ENCODE results near the gene TPSAB1. TPM values are rescaled to one million over a fixed set of nuclear protein-coding genes. Genes with fewer than 3 reads are reported as not detected.

TPSAB1 gene
- total RNA-seq, 1 experiment from 2014 or later = not detected

DNA sequence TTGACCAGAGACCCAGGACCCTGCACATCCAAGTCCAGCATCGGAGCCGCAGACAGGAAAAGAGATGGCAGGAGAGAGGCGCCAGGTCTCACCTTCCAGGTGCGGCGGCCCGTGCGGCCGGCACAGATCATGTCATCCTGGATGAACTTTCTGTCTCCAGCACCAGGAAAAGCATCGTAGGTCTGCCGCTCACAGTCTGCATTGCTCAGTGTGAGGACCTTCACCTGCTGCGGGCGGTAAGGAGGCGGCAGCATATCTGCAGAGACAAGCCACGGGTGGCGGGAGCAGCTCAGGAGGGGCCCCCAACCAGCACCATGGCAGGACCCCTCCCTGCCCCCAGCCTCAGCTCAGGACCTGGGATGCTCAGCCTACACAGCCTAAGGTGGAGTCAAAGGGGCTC, 33.3 kb downstream of the TPSAB1 start:
- CTCF ChIA-PET = no interaction called here
- no TSS peak for BruUV-seq (replicated peaks)

DNA sequence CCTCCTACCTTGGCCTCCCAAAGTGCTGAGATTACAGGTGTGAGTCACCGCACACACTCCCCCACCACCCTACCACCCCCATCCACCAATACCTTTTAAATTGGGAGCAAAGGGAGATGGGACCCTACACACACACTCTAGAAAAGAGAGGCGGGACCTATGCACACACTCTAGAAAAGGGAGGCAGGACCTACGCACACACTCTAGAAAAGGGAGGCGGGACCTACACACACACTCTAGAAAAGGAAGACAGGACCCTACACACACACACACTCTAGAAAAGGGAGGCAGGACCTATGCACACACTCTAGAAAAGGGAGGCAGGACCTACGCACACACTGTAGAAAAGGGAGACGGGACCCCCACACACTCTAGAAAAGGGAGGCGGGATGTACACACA, 34.3 kb downstream of the TPSAB1 start:
- no peaks in the 10 kb centered on the region for H3K36me3 ChIP-seq (ENCODE audit: control insufficient read depth, insufficient read depth, low read length)
- H3K27ac ChIP-seq (ENCODE audit: low read length) = no peak overlapping the region
- no peak overlapping the region for H3K4me3 ChIP-seq (ENCODE audit: low read depth in 2 of 2, low read length in 2 of 2)
- DNase-seq (ENCODE audit: low read depth, low spot score) (no peak), ATAC-seq (no peak)
- ChIA-PET POLR2A (no interaction called here), CTCF (no interaction called here)
- in situ Hi-C loops (cut with HindIII; ENCODE audit: low pct_unique_long_range_greater_than_20kb, low sequenced_read_pairs) (no loop called here), intact Hi-C loops (cut with micrococcal nuclease; ENCODE audit: unreplicated experiment) (no loop called here)
- BruUV-seq (replicated peaks) = no TSS peak
- H3K9me3 ChIP-seq (ENCODE audit: control insufficient read depth, insufficient read depth, low read depth, low read length) = no peaks in the 10 kb centered on the region
- TF ChIP-seq POLR2AphosphoS5 (IDR thresholded peaks at IDR 0.05; ENCODE audit: low read depth, low read length) (no peak), SIN3A (IDR thresholded peaks at IDR 0.05; ENCODE audit: borderline replicate concordance, insufficient read depth, low read depth, low read length) (no peak), TCF7L2 (IDR thresholded peaks at IDR 0.05; ENCODE audit: low read depth, low read length) (no peak)
- TF ChIP-seq, protein P1, sequence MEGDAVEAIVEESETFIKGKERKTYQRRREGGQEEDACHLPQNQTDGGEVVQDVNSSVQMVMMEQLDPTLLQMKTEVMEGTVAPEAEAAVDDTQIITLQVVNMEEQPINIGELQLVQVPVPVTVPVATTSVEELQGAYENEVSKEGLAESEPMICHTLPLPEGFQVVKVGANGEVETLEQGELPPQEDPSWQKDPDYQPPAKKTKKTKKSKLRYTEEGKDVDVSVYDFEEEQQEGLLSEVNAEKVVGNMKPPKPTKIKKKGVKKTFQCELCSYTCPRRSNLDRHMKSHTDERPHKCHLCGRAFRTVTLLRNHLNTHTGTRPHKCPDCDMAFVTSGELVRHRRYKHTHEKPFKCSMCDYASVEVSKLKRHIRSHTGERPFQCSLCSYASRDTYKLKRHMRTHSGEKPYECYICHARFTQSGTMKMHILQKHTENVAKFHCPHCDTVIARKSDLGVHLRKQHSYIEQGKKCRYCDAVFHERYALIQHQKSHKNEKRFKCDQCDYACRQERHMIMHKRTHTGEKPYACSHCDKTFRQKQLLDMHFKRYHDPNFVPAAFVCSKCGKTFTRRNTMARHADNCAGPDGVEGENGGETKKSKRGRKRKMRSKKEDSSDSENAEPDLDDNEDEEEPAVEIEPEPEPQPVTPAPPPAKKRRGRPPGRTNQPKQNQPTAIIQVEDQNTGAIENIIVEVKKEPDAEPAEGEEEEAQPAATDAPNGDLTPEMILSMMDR (IDR thresholded peaks at IDR 0.05) = no peak
- TF ChIP-seq, protein P2, sequence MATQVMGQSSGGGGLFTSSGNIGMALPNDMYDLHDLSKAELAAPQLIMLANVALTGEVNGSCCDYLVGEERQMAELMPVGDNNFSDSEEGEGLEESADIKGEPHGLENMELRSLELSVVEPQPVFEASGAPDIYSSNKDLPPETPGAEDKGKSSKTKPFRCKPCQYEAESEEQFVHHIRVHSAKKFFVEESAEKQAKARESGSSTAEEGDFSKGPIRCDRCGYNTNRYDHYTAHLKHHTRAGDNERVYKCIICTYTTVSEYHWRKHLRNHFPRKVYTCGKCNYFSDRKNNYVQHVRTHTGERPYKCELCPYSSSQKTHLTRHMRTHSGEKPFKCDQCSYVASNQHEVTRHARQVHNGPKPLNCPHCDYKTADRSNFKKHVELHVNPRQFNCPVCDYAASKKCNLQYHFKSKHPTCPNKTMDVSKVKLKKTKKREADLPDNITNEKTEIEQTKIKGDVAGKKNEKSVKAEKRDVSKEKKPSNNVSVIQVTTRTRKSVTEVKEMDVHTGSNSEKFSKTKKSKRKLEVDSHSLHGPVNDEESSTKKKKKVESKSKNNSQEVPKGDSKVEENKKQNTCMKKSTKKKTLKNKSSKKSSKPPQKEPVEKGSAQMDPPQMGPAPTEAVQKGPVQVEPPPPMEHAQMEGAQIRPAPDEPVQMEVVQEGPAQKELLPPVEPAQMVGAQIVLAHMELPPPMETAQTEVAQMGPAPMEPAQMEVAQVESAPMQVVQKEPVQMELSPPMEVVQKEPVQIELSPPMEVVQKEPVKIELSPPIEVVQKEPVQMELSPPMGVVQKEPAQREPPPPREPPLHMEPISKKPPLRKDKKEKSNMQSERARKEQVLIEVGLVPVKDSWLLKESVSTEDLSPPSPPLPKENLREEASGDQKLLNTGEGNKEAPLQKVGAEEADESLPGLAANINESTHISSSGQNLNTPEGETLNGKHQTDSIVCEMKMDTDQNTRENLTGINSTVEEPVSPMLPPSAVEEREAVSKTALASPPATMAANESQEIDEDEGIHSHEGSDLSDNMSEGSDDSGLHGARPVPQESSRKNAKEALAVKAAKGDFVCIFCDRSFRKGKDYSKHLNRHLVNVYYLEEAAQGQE (IDR thresholded peaks at IDR 0.05; ENCODE audit: insufficient read depth in 1 of 2, low read depth in 2 of 2, low read length in 1 of 2) = no peak
- peaks cover 9% of the 10 kb centered on the region for H3K4me1 ChIP-seq (ENCODE audit: control insufficient read depth, insufficient read depth, low read length)
- H3K27me3 ChIP-seq (ENCODE audit: control insufficient read depth, insufficient read depth, low read length) = no peaks in the 10 kb centered on the region

More for the DNA sequence above, 33.3 kb downstream of the TPSAB1 start:
- no peak overlapping the region for H3K4me3 ChIP-seq (ENCODE audit: low read depth in 2 of 2, low read length in 2 of 2)
- intact Hi-C loops (cut with micrococcal nuclease; ENCODE audit: unreplicated experiment) = no loop called here
- no peaks in the 10 kb centered on the region for H3K27me3 ChIP-seq (ENCODE audit: control insufficient read depth, insufficient read depth, low read length)
- no peak overlapping the region for H3K27ac ChIP-seq (ENCODE audit: low read length)
- H3K4me1 ChIP-seq (ENCODE audit: control insufficient read depth, insufficient read depth, low read length) = peaks cover 7% of the 10 kb centered on the region
- no peaks in the 10 kb centered on the region for H3K36me3 ChIP-seq (ENCODE audit: control insufficient read depth, insufficient read depth, low read length)
- DNase-seq (ENCODE audit: low read depth, low spot score) (no peak), ATAC-seq (no peak)
- no peaks in the 10 kb centered on the region for H3K9me3 ChIP-seq (ENCODE audit: control insufficient read depth, insufficient read depth, low read depth, low read length)
- POLR2A ChIA-PET = no interaction called here
- TF ChIP-seq POLR2AphosphoS5 (IDR thresholded peaks at IDR 0.05; ENCODE audit: low read depth, low read length) (no peak), SIN3A (IDR thresholded peaks at IDR 0.05; ENCODE audit: borderline replicate concordance, insufficient read depth, low read depth, low read length) (no peak), TCF7L2 (IDR thresholded peaks at IDR 0.05; ENCODE audit: low read depth, low read length) (no peak)
- TF ChIP-seq, protein P2 (IDR thresholded peaks at IDR 0.05; ENCODE audit: insufficient read depth in 1 of 2, low read depth in 2 of 2, low read length in 1 of 2) = no peak
- TF ChIP-seq, protein P1 (IDR thresholded peaks at IDR 0.05) = no peak
- in situ Hi-C loops (cut with HindIII; ENCODE audit: low pct_unique_long_range_greater_than_20kb, low sequenced_read_pairs) = no loop called here
